ENCODE results near the gene ST14. TPM values are rescaled to one million over a fixed set of nuclear protein-coding genes. Genes with fewer than 3 reads are reported as not detected.

ST14 gene
- total RNA-seq, 1 experiment from 2014 or later = 298 TPM

DNA sequence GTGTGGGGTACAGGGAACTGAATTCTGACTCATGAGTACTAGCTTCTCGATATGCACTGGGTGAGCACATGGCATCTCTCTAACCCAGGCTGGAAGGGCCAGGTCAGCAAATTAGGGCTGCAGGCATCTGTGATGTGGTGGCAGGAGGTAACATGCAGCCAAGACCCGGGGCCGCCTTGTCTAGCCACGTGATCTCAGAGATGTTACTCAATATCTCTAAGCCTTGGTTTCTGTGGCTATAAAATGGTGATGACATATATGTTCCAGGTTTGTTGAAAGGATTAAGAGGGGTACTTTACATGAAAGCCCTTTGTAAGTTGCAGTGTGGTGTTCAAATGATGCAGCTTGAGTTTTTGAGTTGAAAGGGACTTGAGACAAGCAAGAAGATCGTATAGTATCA lies 3.2 kb downstream of the ST14 start:
- intact Hi-C loops (cut with micrococcal nuclease; ENCODE audit: unreplicated experiment) = no loop called here
- no peak overlapping the region for H3K4me3 Mint-ChIP-seq (ENCODE audit: unreplicated experiment)

DNA sequence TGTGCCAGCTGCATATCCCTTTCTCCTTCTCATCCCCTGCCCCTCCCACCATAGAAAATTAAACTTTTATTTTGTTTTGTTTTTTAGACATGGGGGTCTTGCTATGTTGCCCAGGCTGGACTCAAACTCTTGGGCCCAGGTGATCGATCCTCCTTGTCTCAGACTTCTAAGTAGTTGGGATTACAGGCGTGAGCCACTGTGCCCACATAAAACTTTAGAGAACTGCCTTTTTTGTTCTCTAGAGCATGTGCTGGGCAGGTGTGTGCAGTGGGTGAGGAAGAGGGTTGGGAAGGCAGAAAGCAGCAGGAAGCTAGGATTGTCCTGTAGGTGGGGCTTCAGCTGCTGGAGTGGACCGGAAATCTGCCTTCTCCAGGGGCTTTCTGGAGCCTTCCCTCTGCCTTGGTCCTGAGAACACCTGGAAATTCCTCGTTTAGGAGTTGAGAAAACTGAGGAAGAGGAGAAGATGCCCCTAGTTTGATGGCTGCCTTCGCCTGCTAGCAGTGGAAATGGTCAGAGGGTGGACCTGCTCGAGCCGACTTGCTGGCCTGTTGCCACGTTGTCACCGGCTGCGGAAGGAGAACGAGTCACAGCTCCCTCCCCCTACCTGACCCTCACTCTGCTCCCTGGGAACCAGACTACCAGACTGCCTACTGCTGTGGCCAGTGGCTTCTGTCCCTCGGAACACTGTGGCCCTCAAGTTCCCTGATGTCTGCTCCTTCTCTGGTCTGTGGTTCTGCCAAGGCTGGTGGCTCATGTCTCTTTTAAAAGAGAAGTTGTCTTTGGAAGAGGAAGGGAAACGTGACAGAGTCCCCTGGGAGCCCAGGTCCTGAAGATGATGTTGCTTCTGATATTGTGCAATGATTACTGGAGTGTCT lies 4.0 kb downstream of the ST14 start:
- intact Hi-C loops (cut with micrococcal nuclease; ENCODE audit: unreplicated experiment) = no loop called here
- DNase-seq = no peak
- no peaks in the 10 kb centered on the region for H3K27me3 Mint-ChIP-seq (ENCODE audit: insufficient read depth, unreplicated experiment)
- BruUV-seq (replicated peaks) = no TSS peak
- TF ChIP-seq, protein P1, sequence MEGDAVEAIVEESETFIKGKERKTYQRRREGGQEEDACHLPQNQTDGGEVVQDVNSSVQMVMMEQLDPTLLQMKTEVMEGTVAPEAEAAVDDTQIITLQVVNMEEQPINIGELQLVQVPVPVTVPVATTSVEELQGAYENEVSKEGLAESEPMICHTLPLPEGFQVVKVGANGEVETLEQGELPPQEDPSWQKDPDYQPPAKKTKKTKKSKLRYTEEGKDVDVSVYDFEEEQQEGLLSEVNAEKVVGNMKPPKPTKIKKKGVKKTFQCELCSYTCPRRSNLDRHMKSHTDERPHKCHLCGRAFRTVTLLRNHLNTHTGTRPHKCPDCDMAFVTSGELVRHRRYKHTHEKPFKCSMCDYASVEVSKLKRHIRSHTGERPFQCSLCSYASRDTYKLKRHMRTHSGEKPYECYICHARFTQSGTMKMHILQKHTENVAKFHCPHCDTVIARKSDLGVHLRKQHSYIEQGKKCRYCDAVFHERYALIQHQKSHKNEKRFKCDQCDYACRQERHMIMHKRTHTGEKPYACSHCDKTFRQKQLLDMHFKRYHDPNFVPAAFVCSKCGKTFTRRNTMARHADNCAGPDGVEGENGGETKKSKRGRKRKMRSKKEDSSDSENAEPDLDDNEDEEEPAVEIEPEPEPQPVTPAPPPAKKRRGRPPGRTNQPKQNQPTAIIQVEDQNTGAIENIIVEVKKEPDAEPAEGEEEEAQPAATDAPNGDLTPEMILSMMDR (IDR thresholded peaks at IDR 0.05; ENCODE audit: insufficient read depth in 1 of 2, low read depth in 1 of 2, low read length in 1 of 2, severe bottlenecking in 1 of 2, unreplicated experiment in 1 of 2) = peak in 1 of 2 experiments; percentile 52
- H3K9me3 Mint-ChIP-seq (ENCODE audit: unreplicated experiment) = no peaks in the 10 kb centered on the region
- H3K4me1 Mint-ChIP-seq (ENCODE audit: low read depth, unreplicated experiment) = peaks cover 47% of the 10 kb centered on the region
- Histone ChIP-seq H3K4me3 (ENCODE audit: low read depth, low read length) (no peak overlapping the region), H3K36me3 (ENCODE audit: control insufficient read depth, insufficient read depth, low read length) (peaks cover 6% of the 10 kb centered on the region; the same call in 1 of the 2 replicates), H3K9me3 (no peaks in the 10 kb centered on the region), H3K4me1 (peaks cover 28% of the 10 kb centered on the region), H3K27me3 (replicated peaks; ENCODE audit: control insufficient read depth, insufficient read depth, low read length) (no peaks in the 10 kb centered on the region)
- no peak overlapping the region for H3K4me3 Mint-ChIP-seq (ENCODE audit: unreplicated experiment)
- CTCF ChIA-PET = interaction anchor here (1.0 to 1.1 kb wide), 2 partner anchors 17 to 18 kb away, joined by 4 read pairs; no protein-coding TSS in a partner anchor
- H3K27ac Mint-ChIP-seq (ENCODE audit: unreplicated experiment) = peak overlapping the region; percentile 60
- peaks cover 43% of the 10 kb centered on the region for H3K36me3 Mint-ChIP-seq (ENCODE audit: insufficient read depth, unreplicated experiment)
- POLR2A ChIA-PET = interaction anchor here (0.6 kb wide), 1 partner anchor 18 kb away, joined by 5 read pairs; no protein-coding TSS in a partner anchor

More for the DNA sequence above, 3.2 kb downstream of the ST14 start:
- H3K36me3 ChIP-seq (ENCODE audit: control insufficient read depth, insufficient read depth, low read length) = peaks cover 6% of the 10 kb centered on the region; the same call in 1 of the 2 replicates
- H3K27me3 ChIP-seq (replicated peaks; ENCODE audit: control insufficient read depth, insufficient read depth, low read length) = no peaks in the 10 kb centered on the region
- CTCF ChIA-PET = interaction anchor here (1.1 kb wide), 1 partner anchor 16 kb away, joined by 4 read pairs; no protein-coding TSS in a partner anchor
- Mint-ChIP-seq H3K9me3 (ENCODE audit: unreplicated experiment) (no peaks in the 10 kb centered on the region), H3K27ac (ENCODE audit: unreplicated experiment) (no peak overlapping the region), H3K27me3 (ENCODE audit: insufficient read depth, unreplicated experiment) (no peaks in the 10 kb centered on the region), H3K4me1 (ENCODE audit: low read depth, unreplicated experiment) (peaks cover 47% of the 10 kb centered on the region), H3K36me3 (ENCODE audit: insufficient read depth, unreplicated experiment) (peaks cover 51% of the 10 kb centered on the region)
- H3K9me3 ChIP-seq = no peaks in the 10 kb centered on the region
- DNase-seq = no peak
- no peak overlapping the region for H3K4me3 ChIP-seq (ENCODE audit: low read depth, low read length)
- TF ChIP-seq, protein P1 (IDR thresholded peaks at IDR 0.05; ENCODE audit: insufficient read depth in 1 of 2, low read depth in 1 of 2, low read length in 1 of 2, severe bottlenecking in 1 of 2, unreplicated experiment in 1 of 2) = no peak
- BruUV-seq (replicated peaks) = no TSS peak
- peaks cover 28% of the 10 kb centered on the region for H3K4me1 ChIP-seq
- POLR2A ChIA-PET = interaction anchor here (0.9 kb wide), 1 partner anchor 19 kb away, joined by 3 read pairs; no protein-coding TSS in a partner anchor

DNA sequence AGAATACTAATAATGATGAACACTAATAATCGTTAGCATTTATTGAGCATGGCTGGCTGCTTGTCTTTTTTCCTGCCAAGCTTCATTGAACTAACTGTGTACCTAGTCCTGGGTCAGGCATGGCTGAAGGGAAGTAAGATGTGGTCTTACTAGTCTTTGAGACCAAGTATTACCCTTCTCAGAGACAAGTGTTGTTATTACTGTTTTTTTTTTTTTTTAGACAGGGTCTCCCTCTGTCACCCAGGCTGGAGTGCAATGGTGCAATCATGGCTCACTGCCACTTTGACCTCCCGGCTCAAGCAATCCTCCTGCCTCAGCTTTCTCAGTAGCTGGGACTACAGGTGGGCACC lies 4.6 kb downstream of the ST14 start:
- TF ChIP-seq, protein P1 (IDR thresholded peaks at IDR 0.05; ENCODE audit: insufficient read depth in 1 of 2, low read depth in 1 of 2, low read length in 1 of 2, severe bottlenecking in 1 of 2, unreplicated experiment in 1 of 2) = no peak
- Mint-ChIP-seq H3K36me3 (ENCODE audit: insufficient read depth, unreplicated experiment) (peaks cover 39% of the 10 kb centered on the region), H3K4me1 (ENCODE audit: low read depth, unreplicated experiment) (peaks cover 42% of the 10 kb centered on the region), H3K4me3 (ENCODE audit: unreplicated experiment) (no peak overlapping the region), H3K27ac (ENCODE audit: unreplicated experiment) (no peak overlapping the region), H3K27me3 (ENCODE audit: insufficient read depth, unreplicated experiment) (no peaks in the 10 kb centered on the region), H3K9me3 (ENCODE audit: unreplicated experiment) (no peaks in the 10 kb centered on the region)
- Histone ChIP-seq H3K4me1 (peaks cover 24% of the 10 kb centered on the region), H3K36me3 (ENCODE audit: control insufficient read depth, insufficient read depth, low read length) (peaks cover 6% of the 10 kb centered on the region; the same call in 1 of the 2 replicates), H3K27me3 (replicated peaks; ENCODE audit: control insufficient read depth, insufficient read depth, low read length) (no peaks in the 10 kb centered on the region), H3K4me3 (ENCODE audit: low read depth, low read length) (no peak overlapping the region), H3K9me3 (no peaks in the 10 kb centered on the region)
- no peak for DNase-seq
- ChIA-PET POLR2A (no interaction called here), CTCF (interaction anchor here (0.6 kb wide), 1 partner anchor 492 kb away, joined by 3 read pairs; no protein-coding TSS in a partner anchor)
- no TSS peak for BruUV-seq (replicated peaks)
- intact Hi-C loops (cut with micrococcal nuclease; ENCODE audit: unreplicated experiment) = no loop called here

Data from Caco-2 (cell line).